ENCODE measurements around the gene FBXO42.

- no peak for TF ChIP-seq CTCF (IDR thresholded peaks at IDR 0.05)
- TF ChIP-seq POLR2A (IDR thresholded peaks at IDR 0.05), result no peak
Observed at GRCh38 chr1:16231331-16232315, 120.7 kb downstream of the FBXO42 start.
